GM03348 (cell line): Measurements from ENCODE around the gene IPP.
A peak's percentile ranks its signal among the peaks of the same experiment; 100 is the strongest.
"Not testable (repeated sequence)": the region's sequence is repeated elsewhere in the genome, so short reads cannot be mapped to it uniquely, and the experiment has no call there.

Experiments
- DNase-seq: peaks from one replicate; pipeline ENCODE4 v3.0.0; 2012; ENCODE audit warnings: low spot score

The IPP gene

GRCh38 chr1:45739641-45740156 is 10.8 kb downstream of the IPP start:
- not testable (repeated sequence) for DNase-seq

GRCh38 chr1:45739137-45739536 is 11.3 kb downstream of the IPP start:
- no peak for DNase-seq

- DNase-seq, result no peak
Observed at GRCh38 chr1:45730780-45731319, 19.6 kb downstream of the IPP start.

- no peak for DNase-seq
Observed at GRCh38 chr1:45730075-45730779, 20.2 kb downstream of the IPP start.

- not testable (repeated sequence) for DNase-seq
Observed at GRCh38 chr1:45726007-45726406, 24.4 kb downstream of the IPP start.

GRCh38 chr1:45723248-45723930 is 27.1 kb downstream of the IPP start:
- DNase-seq, result no peak

GRCh38 chr1:45722809-45723208 is 27.6 kb downstream of the IPP start:
- no peak for DNase-seq

- DNase-seq, result peak; percentile 35
Observed at GRCh38 chr1:45721207-45721606, 29.2 kb downstream of the IPP start.

- no peak for DNase-seq
Observed at GRCh38 chr1:45718289-45718688, 32.2 kb downstream of the IPP start.

- not testable (repeated sequence) for DNase-seq
Observed at GRCh38 chr1:45717386-45717785, 33.1 kb downstream of the IPP start.

GRCh38 chr1:45716700-45717099 is 33.8 kb downstream of the IPP start:
- no peak for DNase-seq

GRCh38 chr1:45713711-45714110 is 36.7 kb downstream of the IPP start:
- no peak for DNase-seq

- DNase-seq, result no peak
Observed at GRCh38 chr1:45704637-45705036, 45.8 kb downstream of the IPP start.

GRCh38 chr1:45694823-45695222 is 55.6 kb downstream of the IPP start:
- no peak for DNase-seq

GRCh38 chr1:45693811-45694210 is 56.6 kb downstream of the IPP start:
- DNase-seq, result not testable (repeated sequence)

- DNase-seq, result peak; percentile 87
Observed at GRCh38 chr1:45687754-45688740, 62.4 kb downstream of the IPP start, which contains the start of gene TMEM69. TMEM69 (plus strand) TSS chr1:45688181; CDS start chr1:45691069, 2,888 bp downstream.

GRCh38 chr1:45687014-45687753 is 63.3 kb downstream of the IPP start:
- DNase-seq, result peak; percentile 97

- peak; percentile 100 for DNase-seq
Observed at GRCh38 chr1:45686288-45687013, 64.0 kb downstream of the IPP start, which contains the start of gene GPBP1L1. GPBP1L1 (minus strand) TSS chr1:45686533; CDS start chr1:45659087, 27,446 bp downstream.

GRCh38 chr1:45686015-45686287 is 64.5 kb downstream of the IPP start:
- DNase-seq, result peak; percentile 5

GRCh38 chr1:45685308-45686014 is 65.0 kb downstream of the IPP start:
- DNase-seq, result peak; percentile 3
